HG03175 (cell line): ENCODE measurements around the gene HSBP1.

Experiments
- ATAC-seq: cut with Tn5 transposase; IDR thresholded peaks from one replicate; pipeline ENCODE4 v1.9.1; 2021; ENCODE audit warnings: mild to moderate bottlenecking, moderate library complexity; ENCODE audit not compliant: unreplicated experiment

Gene HSBP1

DNA sequence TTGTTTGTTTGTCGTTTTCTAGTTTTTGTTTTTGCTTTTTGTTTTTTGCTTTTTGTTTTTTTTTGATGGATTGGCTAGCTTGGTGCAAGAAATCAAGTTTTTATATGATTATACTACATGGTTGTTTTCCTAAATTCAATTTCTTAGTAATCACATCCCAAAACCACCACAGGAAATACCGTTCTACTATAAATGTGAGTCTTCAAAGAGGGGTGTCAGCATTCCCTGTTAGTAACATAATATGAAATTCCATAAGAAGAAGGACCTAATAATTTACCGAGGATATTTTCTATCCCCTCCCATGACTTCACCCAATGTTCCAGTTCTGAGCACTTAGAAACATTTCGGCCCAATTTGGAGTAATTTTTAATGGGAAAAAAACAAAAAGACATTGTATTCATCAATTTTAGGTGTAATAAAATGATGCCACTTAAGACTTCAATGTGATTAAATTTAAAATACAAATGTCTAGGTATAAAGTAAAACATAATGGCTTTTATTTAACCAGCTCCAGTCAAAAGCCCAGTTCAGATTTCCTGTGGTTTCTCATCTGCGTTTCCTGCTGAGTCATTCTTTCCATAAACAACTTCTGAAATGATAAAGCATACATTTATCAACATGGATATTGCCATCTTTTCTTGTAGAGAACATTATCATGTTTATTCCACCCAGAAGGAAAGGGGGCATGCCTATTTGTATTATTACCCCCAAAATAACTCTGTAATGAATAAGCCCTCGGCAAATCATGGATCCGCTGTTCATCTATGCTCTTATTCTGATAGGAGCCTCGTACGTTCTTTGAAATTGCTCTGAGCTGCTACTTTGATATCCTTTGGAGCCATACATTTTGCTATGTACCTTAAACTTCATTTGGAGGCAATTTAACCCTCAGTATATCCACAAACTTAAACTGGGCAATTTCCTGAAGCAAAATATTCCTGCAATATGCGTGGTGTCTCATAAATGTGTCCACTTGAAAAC lies 28.1 kb downstream of the HSBP1 start:
- no peak for ATAC-seq

DNA sequence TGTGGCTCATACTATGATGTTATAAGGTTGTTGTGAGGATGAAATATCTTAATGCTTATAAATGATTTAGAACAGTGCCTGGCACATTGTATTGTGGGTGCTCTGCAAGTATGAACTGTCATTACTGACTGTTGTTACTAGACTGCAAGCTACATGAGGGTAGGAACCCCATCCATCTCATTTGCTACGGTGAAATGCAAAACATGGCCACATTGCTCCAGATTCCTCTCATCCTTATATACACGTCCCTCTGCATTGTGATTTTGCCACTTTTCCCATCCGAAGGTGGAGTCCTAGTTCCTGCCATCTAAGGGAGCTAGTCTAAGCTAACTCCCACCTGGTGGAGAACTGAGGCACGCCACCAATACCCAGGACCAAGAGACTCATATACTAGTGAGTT lies 29.8 kb downstream of the HSBP1 start:
- ATAC-seq: no peak

DNA sequence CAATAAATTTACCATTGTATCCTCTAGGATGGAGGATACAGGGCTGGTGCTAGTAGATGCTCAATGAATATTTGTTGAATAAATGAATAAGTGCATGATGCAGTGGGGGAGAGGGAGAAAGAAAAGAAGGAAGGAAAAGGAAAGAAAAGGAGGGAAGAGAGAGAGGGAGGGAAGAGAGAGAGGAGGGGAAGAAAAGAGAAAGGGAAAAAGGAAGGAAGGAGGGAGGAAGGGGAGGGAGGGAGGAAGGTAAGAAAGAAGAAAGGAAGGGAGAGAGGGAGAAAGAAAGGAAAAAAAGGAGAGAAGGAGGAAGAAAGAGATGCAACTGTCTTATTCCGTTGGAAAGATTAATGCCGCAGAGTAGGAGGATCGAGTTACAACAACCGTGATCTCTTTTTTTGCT lies 30.4 kb downstream of the HSBP1 start:
- no peak for ATAC-seq

DNA sequence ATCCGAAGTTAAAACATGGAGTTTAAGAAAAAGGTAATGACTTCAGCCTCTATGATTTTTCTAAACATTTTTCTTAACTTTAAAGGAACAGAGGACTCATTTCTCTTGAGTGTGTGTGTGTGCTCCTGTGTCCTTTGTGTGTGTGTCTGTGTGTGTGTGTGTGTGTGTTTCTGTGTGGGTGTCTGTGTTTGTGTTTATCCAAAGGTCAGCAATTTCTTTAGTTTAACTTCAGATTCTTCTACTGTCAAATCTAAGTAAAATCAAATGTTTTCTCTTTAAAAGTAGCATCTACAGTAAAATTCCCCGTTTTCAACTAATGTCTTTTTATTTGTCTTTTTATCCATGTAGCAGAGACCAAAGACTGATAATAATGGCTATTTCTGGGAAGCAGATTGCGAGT lies 31.8 kb downstream of the HSBP1 start:
- no peak for ATAC-seq

DNA sequence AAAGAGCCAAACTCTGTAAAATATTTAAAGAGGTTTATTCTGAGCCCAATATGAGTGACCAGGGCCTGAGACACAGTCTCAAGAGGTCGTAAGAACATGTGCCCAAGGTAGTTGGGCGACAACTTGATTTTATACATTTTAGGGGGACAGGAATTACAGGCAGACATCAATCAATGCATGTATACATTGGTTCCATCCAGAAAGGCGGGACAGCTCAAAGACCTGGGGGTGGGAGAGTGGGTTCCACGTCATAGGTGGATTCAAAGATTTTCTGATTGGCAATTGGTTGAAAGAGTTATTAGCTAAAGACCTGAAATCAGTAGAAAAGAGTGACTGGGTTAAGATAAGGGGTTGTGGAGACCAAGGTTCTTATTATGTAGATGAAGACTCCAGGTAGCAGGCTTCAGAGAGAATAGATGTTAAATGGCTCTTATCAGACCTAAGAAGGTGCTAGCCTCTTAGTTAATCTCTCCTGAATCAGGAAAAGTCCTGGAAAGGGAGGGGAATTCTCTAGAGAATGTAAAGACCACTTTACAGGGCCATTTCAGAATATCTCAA lies 32.4 kb downstream of the HSBP1 start:
- no peak for ATAC-seq

DNA sequence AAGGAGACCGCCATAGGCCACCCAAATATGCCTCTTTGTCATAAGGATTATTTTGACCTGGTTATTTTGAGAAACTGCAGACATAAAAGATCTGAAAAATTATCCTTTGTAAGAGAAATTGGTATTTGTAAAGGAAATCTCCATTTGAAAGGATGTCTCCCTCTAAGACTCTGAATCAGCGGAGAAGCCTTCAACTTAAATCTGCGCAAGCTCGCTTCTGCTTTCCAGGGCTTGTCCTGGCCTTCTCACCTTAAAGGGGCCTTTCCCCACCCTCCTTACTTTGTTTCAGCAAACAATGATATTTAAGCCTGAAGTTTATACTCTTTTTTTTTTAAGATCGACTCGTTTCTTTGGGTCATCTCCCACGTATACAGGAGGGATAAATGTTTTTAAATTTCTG lies 34.5 kb downstream of the HSBP1 start:
- no peak for ATAC-seq

DNA sequence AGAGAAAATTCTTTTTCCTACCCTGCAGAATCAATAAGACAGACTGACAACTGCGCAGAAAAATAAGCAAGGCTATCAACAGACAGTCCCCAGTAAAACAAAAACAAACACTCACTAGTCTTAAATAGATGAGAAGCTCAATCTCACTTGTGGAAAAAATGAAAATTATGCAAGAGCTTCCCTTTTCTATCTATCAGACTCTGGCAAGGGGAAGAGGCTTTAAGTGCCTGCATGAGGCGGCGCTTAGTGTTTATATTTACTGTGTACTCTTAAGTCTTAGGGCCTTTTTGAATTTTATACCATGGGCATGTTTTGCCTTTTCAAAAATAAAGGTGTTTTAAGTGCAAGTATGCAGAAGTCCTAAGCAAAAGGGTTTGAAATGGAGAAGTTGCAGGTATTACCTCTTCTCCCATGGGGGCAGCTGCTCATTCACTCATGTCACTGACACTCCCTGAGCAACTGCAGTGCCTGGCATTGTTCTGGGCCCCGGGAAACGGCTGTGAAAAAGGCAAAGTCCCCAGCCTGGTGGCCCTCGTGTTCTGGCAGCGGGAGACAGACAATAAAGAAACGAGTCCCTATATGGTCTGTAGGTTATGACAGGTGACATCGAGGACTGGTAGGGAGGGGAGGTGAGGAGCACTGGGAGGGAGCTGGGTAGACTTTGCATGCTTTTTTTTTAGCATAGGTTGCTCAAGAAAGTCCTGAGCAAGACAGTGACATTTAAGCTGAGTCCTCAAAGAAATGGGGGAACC lies 35.2 kb downstream of the HSBP1 start:
- no peak for ATAC-seq

DNA sequence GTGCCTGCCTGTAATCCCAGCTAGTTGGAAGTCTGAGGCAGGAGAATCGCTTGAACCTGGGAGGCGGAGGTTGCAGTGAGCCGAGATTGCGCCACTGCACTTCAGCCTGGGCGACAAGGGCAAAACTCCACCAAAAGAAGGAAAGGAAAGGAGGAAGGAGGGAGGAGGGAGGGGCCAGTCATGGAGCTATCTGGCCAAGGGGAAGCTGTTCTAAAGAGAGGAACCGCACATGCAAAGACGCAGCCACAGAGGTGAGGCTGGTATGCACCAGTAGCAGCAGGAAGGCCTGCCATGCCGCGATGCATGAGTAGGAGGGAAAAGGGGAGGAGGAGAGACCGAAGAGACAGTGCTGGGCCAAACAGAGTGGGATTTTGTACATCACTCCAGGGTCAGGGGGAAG lies 35.9 kb downstream of the HSBP1 start:
- ATAC-seq: no peak

DNA sequence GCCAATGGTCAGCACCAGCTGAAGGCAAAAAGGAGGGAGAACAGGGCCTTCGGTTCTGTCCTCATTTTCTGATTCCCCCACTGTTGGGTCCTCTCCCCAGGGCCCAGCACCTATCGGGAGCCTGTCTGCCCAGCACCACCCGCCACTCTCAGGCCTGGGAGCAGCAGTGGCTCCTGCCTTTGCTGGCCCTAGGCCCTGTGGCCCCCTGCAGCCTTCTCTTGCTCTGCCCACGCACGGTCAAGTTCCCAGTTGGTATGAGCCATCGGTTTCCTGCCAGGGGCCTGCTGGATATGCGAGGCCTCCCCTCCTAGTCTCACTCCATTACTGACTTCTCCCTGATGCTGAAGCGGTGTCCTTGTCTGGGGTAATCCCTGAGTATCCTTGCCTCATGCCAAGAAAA lies 37.5 kb downstream of the HSBP1 start:
- no peak for ATAC-seq

DNA sequence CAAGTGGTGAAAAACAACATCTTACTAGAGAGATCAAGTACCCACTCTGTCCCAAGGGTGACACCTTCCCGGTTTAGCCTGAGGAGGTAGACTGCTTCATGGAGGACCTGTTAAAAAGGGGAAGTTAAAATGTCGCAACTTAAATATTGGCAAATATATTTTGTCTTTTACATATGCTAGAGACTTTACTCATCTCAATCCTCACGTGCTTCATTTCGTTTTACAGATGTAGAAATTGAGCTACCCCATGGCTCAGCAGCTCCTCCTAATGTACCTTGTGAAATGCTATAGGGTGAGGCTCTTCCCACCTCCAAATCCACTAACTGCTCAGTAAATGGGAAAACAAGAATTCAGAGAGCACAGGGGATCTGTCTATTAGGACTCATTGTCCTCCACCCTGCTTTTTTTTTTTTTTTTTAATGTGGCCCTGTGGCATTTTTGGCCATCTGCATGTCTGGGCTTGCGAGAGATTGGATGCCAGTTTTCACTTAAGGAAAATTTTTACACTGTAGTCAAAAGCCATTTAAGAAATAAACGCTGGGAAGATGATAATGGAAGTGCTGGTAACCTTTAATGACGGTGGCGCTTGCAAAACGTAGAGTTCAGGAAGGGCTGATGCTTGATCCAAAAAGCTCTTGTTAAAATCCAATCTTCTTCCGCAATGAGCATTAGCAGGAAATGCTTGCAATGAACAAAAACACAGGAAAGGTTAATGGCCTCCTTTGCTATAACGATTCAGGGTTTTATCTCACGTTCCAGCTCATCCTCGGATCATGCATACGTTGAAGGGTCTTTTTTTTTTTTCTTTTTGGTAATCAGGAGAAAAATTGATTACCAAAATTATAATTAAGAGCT lies 39.8 kb downstream of the HSBP1 start:
- no peak for ATAC-seq

DNA sequence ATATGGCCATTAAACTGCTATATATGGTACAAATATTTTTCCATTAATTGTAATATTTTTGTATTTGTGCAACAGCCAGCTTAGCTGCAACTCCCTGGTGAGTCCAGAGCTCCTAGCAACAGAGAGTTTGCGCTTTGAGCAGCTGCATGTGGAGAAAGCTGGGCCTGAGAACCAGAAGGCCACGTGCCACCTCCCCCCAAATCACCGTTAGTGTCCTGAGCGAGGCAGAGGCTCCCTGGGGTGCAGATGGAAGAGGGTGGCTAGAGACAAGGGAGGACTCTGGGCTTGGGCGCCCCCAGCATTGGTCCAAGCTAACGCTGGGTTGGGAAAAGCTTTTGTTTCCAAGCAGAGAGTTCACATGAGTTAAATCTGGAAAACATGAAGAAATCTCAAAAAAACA lies 41.6 kb downstream of the HSBP1 start:
- no peak for ATAC-seq

DNA sequence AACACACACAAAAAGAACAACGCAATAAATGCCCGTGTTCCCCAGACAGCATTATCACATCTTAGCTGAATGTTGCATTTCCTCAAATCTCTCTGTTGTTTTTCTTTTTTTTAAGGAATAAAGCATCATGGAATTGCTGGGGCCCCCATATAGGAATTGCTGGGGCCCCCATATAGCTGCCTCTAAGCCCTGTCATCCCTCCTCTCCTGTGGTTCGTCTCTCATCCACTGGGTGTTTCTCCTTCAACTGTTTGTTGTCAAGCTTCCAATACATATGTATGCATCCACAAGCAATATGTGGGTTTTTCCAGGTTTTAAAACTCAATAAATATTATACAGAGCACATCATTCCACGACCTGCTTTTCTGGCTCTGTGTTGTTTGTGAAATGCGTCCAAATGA lies 43.2 kb downstream of the HSBP1 start:
- no peak for ATAC-seq

DNA sequence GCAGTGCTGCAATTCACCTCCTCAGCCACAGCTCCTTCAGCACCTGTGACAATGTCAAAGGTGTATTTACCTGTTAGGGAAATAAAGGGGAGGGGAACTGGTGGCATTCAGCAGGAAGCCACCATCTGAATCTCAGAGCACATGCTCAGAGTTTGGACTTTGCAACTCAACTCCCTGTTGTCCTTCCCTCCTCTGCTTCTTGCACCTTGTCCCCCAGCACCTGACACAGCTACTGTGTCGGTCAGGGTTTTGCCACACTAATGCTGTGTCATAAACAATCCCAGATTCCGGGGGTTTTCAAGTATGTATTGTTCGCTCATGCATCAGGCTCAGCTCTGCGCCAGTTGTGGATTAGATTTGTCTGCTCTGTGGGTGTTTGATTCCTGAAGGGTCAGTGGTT lies 43.7 kb downstream of the HSBP1 start:
- ATAC-seq: no peak

DNA sequence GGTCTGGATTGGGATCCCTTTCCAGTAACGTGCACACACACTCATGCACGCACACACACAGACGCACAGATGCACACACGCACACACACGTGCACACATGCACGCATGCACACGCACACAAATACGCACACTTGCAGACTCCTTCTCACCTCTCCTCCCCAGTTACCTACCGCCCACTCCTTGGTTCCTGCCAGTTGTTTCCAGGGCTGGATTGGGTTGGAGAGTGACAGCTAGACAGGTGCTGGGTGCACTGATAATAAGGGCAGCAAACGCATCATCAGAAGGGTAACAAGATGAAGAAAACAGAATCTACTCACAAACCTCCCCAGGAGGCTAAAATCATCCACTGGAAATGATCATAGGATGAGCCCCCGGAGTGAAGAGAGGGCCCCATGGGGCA lies 45.0 kb downstream of the HSBP1 start:
- ATAC-seq: no peak

DNA sequence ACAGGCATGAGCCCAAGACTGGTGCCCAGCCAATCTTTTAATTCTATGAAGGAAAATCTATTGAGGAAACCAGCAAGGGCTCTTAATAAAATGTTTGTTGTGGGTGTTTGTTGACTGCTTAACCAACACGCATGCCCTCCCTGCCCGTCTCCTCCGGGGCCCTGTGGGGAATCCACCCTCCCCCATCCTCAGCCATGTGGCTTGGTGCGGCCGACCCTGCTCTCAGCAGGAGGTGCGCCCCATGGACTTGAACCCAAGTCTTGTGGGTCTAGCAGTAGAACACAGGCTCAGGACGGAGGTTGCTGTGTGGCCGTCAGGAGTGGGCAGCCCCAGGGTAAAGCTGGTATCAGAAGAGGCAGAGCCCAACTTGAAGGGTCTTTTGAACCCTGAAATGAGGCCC lies 46.1 kb downstream of the HSBP1 start:
- ATAC-seq: no peak

DNA sequence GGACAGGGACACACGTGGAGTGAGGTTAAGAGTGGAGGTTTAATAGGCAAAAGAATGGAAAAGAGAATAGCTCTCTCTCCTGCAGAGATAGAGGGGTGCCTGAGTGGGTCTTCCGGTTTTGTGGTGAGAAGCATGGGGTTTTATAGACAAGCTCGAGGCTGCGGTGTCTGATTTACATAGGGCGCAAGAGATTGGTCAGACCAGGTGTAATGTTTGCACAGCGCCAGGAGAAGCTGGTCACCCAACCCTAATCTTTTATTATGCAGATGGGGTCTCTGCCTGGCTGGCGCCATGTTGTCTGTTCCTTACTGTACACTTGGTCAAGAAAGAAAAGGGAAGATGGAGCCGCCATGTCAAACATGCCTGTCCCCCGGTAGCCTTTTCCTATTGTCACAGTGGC lies 46.6 kb downstream of the HSBP1 start:
- ATAC-seq: no peak

DNA sequence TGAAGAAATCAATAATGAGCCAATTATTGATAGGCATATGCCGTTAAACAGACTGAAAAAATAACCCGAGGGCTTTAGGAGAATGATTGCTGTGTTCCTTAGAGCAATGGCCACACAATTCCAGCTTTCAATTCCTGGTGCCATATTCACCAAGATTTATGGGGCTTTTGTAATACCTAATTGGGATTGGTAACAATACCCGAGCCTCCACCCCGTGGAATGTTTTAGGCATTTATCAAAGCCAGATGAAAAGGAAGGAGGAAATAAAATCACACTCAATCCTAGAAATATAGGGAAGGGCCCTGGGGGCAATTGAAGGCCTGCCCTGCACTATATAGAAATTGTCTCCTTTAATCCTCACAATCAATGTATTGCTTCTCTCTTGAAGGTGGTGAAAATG lies 49.0 kb downstream of the HSBP1 start:
- no peak for ATAC-seq

DNA sequence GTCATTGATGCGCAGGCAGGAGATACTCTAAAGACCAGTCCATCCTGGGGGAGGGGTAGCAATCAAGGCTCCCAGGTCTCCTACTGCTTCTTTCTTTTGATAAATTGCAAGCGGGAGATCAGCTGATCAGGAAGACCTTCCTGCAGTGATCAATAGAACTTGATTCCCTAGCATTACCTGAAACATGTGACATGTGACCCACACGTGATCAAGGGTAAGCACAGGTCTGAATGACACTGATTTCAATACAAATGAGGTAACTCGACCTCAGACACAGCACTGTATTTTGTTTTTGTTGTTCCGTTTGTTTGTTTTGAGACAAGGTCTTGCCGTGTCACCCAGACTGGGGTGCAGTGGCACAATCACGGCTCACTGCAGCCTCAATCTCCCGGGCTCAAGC lies 51.5 kb downstream of the HSBP1 start:
- no peak for ATAC-seq

DNA sequence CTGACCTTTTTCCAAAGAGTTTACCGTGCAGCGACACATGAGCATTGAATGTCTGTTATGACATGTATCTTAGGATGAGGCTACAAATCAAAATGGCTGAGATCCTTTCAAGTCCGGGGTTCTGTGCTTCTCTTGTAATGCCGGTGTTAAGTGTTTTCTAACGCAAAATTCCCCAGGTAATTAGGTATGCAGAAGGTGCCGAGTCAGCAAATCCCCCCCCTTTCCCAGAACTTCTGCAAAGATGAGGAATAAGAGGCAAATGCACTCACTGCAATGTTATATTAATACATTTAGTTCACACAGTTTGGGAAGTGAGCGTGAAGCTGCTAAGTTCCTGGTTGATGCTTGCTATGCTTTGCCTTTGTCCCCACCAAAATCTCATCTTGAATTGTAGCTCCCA lies 54.9 kb downstream of the HSBP1 start:
- no peak for ATAC-seq

DNA sequence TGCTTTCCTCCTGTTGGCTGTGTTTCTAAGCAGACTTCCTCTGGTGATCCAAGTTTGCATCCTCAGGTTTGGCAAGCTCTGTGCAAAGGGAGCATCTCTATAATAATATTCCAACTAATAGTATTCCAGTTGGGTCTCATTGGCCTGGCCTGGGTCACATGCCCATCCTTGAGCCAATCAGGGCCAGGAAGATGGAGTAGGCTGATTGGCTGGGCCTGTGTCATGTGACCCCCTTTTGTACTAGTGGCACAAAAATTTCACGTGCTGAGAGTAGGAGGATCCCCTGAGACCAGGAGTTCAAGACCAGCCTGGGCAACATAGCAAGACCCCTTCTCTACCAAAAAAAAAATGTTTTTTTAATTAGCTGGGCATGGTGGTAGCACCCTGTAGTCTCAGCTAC lies 55.9 kb downstream of the HSBP1 start:
- ATAC-seq: no peak
